Gastrocnemius medialis (tissue), 4 donors: ENCODE measurements around the gene ZC2HC1B.

ENCODE experiments used
- POLR2A ChIP-seq, 2 donors: fragments of 450-650 bp; IDR thresholded peaks; one replicate each; pipeline ENCODE4 v1.6.1; 2017; ENCODE audit warnings: antibody characterized with exemption in 2 of 2, mild to moderate bottlenecking in 2 of 2, moderate library complexity in 2 of 2
- TF ChIP-seq, protein P1 (sequence below), 5 experiments: fragments of 450-650 bp in 3 of 5; fragments of 200-600 bp in 2 of 5; sonication (generic) in 2 of 5; IDR thresholded peaks in 4 of 5; conservative IDR thresholded peaks in 1 of 5; 1 replicate in 4 of 5; 2 replicates in 1 of 5; pipeline ENCODE4 v1.5.1; 2016 to 2019; ENCODE audit warnings: antibody characterized with exemption in 5 of 5, mild to moderate bottlenecking in 3 of 5, moderate library complexity in 3 of 5

DNA sequence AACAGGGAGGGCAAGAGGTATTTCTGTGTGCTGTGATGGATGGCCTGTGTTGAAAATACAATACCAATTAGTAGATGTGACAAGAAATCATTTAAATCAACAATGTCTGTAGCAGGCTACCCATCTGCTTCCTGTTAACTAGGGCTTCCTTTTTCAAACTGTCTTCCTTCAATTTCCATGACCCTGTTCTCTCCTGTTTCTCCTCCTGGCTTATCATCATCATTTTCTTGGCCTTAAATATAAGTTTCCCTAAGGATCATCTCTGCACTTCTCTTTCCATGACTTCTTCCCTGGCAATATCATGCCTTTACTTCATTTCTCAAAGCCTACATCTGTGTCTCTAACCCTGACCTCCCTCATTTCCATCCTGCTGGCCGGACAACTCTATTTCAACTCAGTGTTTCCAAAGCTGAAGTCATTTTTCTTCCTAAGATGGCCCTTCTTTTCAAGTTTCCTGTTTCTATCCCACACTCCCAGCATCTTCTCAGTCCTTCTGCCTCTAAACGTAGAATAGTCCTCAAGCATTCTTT lies 18.2 kb downstream of the ZC2HC1B start:
- TF ChIP-seq, protein P1, sequence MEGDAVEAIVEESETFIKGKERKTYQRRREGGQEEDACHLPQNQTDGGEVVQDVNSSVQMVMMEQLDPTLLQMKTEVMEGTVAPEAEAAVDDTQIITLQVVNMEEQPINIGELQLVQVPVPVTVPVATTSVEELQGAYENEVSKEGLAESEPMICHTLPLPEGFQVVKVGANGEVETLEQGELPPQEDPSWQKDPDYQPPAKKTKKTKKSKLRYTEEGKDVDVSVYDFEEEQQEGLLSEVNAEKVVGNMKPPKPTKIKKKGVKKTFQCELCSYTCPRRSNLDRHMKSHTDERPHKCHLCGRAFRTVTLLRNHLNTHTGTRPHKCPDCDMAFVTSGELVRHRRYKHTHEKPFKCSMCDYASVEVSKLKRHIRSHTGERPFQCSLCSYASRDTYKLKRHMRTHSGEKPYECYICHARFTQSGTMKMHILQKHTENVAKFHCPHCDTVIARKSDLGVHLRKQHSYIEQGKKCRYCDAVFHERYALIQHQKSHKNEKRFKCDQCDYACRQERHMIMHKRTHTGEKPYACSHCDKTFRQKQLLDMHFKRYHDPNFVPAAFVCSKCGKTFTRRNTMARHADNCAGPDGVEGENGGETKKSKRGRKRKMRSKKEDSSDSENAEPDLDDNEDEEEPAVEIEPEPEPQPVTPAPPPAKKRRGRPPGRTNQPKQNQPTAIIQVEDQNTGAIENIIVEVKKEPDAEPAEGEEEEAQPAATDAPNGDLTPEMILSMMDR (IDR thresholded peaks at IDR 0.05 in 4 of 5, conservative IDR thresholded peaks at IDR 0.05 in 1 of 5) = no peak
- no peak for TF ChIP-seq POLR2A (IDR thresholded peaks at IDR 0.05)
